HG03439 (cell line): ENCODE data around the gene FANCC.
"Not testable (repeated sequence)": the region's sequence is repeated elsewhere in the genome, so short reads cannot be mapped to it uniquely, and the experiment has no call there.

Experiments
- ATAC-seq: cut with Tn5 transposase; IDR thresholded peaks from one replicate; pipeline ENCODE4 v1.9.1; 2021; ENCODE audit warnings: mild to moderate bottlenecking, moderate library complexity; ENCODE audit not compliant: unreplicated experiment

The FANCC gene

DNA sequence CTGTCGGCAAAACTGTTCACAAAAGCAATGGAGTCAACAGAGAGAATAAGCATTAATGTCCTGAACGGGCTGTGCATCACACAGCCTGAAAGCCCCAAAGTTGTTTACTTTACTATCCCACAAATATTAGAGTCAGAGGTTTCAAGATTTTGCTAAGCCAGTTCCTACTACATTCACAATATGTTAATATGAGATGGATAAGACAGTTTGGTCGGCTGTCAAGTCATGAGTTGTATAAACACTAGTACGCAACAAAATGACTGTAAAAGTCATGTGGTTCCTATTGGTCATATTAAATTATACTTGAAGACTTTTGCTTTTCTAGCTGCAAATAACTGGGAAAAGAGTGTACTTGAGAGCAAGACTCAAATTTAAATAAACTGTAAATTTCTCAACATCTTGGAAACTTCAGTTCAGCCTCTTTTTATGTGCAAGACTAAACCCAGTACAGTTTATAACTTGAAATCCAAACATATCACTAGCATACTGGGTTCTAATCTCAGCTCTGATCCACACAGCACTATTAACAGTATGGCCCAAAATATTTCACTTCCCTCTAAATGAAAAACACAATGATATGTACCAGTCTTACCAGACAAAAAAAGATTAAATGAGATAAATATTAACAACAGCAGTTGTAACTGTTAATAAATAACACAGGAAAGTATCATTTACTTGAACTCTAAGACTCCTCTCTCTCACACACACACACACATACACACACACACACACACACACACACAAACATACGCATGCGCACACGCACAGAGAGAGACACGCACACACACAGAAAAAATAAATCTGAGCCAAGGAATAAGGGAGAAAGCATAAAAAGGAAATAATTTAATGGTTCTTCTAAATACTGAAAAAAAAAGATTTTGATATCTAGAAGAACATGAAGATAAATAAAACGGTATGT lies 33.1 kb downstream of the FANCC start:
- ATAC-seq = no peak

DNA sequence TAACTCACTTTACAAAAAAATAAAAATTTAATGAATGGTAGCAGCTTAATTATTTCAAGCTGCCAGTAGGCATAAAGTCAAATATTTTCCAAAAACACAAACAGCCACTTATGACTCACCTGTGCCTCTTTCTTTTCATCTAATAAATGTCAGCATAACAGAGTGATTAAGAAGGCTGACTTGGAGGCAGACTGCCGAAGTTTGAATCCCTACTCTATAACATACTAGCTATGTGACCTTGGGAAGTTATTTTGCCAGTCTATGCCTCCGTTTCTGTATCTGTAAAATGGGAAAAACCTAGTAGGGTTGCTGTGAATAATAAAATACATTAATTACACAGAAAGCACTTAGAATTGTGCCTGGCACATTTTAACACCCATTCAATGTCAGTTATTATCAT lies 33.8 kb downstream of the FANCC start:
- ATAC-seq = no peak

DNA sequence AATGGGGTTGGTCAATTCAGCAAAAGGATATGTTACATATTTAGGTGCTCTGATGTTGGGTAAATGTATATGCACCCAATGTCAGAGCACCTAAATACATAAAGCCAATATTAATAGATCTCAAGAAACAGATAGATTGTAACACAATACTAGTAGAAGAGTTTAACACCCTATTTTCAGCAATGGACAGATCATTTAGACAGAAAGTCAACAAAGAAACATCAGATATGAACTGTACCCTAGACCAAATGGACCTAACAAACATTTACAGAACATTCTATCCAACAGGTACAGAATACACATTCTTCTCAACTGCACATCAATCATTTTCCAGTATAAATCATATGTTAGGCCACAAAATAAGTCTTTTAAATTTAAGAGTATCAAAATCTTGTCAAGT lies 35.2 kb downstream of the FANCC start:
- ATAC-seq = no peak

DNA sequence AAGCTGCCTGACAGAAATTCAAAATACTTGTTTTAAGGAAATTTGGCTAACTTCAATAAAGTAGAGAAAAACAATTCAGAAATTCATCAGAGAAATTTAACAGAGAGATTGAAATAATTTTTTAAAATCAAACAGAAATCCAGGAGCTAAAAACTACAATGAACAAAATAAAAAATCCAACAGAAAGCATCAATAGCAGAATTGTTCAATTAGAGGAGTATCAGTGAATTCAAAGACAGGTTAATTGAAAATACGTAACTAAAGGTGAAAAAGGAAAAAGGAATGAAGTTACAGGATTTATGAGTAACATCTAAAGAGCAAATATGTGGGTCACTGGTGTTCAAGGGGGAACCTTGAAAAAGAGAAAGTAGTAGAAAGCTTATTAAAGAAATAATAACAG lies 36.8 kb downstream of the FANCC start:
- ATAC-seq = no peak

DNA sequence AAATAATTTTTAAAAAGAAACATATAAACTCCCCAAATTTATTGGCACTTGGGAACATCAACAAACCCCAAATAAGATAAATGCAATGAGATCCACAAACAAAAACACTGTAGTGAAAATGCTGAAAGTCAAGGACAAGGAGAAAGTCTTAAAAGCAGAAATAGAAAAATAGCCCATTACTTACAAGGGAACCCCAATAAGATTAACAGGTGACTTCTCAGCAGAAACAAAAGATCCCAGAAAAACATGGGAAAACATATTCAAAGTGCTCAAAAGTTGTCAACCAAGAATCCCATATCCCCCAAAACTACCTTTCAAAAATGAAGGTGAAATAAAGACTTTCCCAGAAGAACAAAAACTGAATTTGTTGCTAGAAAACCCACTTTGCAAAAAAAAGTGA lies 40.0 kb downstream of the FANCC start:
- ATAC-seq = no peak

DNA sequence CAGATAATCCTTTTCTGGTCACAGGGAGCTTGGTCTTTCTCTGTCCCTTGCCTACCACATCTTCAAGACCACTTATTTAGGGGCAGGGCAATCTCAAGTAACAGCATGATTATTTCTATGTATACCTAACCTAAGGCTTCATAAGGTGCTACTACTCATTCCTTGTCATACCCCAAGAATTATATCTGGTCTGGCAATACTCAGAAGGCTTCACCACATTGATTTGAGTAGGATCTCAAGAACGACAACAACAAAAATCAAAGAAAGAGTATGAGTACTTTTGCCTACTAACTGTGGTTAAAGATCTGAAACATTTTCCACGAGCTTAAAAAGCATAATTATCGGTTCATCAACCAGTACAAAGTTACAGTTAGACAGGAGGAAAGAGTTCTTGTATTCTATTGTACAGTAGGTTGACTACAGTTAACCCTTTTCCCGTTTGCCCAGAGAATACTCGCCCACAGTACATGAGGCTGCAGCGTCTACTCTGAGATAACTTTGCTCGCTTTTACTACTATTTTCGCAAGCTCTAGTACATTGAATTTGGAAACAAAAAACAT lies 41.0 kb downstream of the FANCC start:
- no peak for ATAC-seq

DNA sequence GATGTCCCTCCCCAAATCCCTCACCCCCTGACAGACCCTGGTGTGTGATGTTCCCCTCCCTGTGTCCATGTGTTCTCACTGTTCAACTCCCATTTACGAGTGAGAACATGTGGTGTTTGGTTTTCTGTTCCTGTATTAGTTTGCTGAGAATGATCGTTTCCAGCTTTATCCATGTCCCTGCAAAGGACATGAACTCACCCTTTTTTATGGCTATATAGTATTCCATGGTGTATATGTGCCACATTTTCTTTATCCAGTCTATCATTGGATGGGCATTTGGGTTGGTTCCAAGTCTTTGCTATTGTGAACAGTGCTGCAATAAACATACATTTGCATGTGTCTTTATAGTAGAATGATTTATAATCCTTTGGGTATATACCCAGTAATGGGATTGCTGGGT lies 43.3 kb downstream of the FANCC start:
- ATAC-seq = not testable (repeated sequence)

DNA sequence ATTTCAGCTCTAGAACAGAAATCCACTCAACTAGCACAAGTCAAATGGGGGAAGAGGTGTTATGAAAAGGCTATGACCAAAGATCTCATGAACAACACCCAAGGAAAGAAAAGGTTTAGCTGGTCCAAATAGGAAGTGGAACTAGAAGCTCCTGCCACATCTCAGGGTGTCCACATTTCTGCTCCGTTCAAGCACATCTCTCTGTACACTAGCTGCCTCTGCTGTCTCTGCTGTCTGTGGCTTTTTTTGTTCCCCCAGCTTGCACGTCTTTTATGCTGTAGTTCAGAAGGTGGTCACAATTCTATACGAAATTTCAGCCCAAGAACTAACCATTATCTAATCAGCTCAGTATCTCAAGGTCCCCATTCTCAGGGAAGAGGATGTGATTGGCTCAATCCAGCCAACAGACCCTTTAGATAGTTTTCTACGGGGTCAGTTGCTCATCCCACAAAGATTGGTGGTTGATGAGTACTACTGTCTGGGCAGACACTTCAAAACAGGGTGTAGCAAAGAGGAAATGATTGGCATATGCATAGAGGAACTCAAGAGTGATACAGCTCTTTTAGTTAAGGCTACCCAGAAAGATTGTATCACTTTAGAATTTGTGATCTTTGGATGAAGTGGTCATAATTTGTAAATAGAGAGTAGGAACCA lies 44.0 kb downstream of the FANCC start:
- no peak for ATAC-seq

DNA sequence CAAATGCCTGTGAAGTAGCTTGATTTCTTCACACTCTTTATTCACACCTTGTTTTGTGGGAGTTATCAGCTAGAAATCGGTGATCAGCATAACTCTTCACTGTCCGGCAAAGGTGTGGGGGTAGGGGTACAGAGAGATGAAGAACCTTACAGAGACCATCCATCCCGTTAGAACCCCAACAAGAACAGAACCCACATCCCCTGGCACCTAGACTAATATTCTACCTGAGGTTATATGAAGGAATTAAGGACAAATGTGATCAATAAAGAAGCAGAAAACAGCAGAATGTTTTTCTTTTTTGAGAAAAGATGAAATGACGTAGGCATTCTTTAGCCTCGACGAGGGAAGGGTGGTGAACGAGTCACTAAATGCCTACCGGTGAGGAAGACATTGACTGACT lies 44.7 kb downstream of the FANCC start:
- no peak for ATAC-seq

DNA sequence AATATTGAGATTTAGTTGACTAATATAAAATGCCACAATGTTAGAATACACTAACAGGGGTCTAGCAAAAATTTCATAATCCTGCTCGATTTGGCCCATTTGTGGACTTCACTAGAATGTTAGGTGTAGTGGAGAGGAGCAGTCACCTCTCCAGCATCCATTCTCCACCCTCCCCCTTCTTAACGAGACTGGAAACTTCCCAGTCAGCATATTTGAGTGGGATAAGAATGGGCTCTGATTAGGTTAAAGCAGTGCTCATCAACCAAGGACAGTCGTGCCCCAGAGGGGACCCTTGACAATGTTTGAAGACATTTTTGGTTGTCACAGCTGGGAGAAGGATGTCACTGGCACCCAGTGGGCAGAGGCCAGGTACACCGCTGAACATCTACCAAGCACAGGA lies 46.7 kb downstream of the FANCC start:
- ATAC-seq = no peak

DNA sequence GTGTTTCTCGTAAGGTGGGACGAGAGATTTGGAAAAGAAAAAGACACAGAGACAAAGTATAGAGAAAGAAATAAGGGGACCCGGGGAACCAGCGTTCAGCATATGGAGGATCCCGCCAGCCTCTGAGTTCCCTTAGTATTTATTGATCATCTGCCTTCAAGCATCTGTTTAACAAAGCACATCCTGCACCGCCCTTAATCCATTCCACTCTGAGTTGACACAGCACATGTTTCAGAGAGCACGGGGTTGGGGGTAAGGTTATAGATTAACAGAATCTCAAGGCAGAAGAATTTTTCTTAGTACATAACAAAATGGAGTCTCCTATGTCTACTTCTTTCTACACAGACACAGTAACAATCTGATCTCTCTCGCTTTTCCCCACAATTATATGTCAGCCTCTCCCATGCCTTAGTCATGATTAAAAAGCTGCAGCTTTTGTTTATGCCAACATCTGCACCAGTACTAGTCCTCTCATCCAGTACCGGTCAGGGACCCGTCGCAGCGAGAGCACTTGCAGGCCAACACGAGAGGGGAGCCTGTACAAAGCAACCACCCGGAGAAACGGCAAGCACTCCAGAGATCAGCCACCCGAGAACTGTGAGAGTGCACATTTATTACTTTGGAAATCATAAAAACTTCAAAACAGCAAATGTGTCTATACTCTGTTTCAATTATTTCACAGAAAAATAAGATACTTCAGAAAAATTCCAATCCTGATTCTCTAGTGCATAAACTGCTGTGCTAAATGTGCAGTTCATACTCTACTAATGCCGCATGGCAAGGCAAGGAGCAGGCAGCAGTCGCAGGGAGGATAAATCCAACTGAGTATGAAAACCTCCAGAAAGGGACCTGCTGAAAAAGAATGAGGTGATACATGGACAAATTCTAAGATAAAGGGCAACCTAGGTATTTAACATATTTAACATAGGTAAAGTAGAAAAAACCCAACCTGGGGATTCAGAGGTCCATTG lies 47.4 kb downstream of the FANCC start:
- not testable (repeated sequence) for ATAC-seq

DNA sequence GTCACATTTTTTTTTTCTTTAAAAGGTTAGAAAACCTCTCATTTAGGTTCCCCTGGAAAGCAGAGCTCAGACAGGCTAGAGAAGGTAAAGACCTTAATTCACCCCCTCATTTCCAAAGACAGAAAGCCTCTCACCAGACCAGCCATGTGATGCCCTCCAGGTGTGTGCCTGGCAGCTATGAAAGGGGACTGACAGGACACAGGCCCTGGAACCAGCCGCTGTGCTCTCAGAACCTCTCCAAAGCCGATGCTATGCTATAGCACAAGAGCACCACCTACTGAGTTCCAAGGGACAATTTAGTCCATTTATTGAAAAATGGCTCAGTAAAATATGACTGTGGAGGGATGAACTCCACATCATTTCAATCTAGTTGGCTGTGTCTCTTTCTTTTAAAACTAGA lies 48.8 kb downstream of the FANCC start:
- no peak for ATAC-seq

DNA sequence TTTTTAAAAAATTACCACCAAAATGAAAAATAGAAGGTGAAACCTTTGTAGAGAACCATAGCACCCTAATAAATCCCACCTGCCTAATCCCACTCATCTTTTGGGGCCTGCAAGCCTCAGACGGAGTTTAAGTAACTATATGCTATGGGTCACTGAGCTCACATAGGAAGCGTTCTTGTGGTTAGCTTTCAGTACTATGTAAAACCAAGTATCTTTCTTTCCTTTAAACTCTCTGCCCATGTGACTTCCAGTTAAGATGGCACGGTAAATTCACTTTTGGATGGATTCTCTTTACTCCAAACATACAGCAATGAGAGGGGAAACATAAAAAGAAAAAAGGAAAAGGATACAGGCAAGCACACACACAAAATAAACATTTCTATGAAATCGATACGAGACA lies 50.9 kb downstream of the FANCC start:
- ATAC-seq = no peak

DNA sequence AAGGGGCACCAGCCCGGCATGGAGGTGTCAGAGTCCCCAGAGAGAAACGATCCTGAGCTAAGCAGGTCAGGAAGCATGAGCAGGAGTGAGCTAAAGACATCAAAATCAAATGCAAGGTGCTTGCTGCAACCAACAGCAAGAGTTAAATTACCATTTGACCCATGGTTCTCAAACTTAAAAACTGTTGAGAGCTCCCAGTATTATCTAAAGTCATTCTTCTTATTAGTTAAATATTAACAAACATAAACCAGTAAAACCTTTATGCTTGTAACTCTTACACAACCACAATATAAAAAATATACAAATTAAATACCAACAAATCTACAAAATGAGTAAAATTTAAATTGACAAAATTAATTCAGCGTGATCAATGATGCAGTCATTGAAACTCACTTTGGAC lies 51.5 kb downstream of the FANCC start:
- ATAC-seq = no peak

DNA sequence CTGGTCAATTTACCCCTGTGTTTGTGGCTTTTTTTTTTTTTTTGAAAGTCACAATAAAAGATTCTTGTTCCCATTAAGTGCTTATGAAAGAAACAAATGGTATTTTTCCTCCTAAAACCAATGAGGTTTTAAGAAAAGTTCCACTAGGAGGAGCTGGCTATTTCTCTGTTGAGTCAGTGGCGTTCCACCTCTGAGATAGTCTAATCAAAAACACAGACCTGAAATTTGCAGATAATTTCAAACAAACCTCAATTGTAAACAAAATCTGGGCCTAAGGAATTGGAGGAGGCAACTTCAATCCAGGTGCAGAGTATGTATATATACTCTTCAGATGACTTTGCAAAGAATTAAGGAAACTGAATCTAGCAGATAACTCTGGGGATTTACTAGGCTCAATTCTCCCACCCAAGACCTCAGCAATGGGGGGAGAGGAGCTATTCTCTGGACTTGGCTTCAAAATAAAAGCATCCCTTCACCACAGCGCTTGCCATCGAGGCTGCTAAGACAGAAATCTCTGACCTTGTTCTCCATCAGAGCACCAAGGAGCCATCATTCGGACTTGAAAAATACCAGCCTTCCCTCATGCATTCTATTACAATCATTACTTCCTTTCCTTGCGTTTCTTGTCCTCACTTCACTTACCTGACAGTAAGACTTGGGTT lies 52.4 kb downstream of the FANCC start:
- ATAC-seq = no peak

DNA sequence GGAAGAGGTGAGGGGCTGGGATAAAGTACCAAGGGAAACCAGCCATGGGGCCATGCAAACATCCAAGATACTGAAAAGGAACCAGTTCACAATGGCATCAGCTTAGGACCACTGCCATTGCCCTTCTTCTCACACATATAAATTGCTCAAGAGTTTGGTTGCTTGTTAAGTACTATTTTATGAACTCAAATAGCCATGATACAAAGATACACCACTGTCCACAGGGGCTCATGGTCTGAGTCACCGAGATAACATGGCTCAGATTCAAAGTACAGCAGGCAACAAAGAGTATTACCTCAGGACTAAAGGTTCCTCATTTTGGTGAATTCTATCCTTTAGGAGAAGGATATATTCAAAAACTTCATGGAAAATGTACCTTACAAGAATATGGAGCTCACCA lies 55.6 kb downstream of the FANCC start:
- ATAC-seq = no peak

DNA sequence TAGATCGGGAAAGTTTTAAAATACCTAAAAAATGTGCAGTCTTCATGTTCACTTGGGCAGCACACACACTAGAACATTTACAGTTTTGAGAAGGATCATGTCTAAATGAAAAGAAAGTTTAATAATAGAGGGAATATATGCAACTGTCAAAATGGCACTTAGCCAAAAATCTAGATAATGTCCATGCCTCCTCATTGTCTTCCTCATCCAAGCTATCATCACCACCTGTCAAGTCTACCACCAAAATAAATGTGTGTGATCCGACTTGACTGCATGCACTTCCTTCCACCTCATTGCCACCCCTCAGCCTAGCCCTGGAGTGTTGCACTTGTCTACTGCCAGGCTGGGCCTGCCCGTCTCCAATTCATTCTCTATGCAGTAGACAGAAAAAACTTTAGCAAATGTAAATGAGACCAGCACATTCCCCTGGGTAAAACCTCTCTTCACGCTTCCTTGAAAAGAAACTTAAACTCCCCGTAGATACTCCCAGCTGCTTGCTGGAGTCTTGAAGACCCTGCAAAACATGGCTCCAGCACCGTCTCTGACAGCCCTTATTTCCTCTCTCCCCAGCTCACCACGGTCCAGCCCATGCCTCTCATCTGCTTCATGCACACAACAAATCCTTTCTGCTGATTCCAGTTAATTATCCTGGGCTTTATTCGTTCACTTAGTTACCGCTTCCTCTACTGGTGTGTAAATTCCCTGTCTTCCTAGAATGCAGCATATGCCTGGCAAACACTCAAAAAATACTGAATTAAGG lies 66.9 kb downstream of the FANCC start:
- no peak for ATAC-seq

DNA sequence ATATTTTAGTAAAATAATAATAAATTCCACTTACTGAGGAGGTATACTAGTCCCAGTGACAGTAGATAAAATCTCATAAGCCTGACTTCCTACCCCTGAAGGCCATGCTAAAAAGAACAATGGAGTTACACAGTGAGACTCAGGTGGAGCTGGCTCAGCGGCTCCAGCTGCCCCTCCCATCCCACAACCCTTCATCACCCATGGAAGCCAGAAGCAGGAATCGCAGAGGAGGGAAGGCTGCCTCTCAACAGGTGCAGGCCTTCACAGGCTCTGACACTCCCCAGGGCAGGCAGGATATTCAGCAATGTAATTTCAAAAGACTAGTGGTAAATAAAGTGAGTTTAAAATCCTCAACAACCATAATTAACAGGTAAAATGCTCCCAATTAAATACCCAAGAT lies 67.5 kb downstream of the FANCC start:
- no peak for ATAC-seq

DNA sequence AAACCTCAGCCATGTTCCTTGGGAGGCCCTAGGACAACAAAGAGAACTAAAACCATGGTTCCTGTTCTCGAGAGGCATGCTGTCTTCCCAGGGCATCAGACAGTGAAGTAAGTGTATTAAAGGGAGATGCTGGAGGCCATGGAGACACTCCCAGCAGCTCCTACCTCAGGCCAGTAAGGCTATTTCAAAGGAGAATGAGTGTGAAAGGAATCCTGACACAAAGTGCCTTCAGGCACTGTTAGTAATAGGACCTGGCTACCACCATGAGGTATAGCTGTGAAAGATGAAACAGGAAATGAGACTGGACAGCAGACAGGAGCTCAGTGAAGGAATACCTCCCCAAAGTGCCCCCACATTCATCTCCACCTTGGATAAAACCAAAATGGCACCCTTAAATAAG lies 71.0 kb downstream of the FANCC start:
- no peak for ATAC-seq

DNA sequence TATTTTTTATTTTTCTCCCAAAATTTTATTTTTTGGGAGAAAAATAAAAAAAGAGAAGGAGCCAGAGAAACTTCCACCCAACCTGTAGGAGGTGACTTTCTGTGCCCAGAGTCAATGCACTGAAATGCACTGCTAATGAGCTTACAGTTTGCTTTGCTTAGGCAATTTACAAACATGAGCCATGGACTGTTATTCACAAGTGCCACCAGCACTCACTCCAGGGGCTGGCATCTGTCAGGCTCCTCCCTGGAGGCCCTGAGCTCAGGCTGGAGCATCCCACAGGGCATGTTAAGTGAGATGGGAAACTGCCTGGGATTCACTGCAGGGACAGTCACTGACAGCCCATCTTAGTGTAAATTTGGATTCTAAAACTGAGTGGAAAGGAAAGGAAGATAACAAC lies 74.9 kb downstream of the FANCC start:
- no peak for ATAC-seq
